ENCODE data around the gene MEGF10.

GRCh38 chr5:127429928-127430327 is 139.3 kb downstream of the MEGF10 start:
- no peak for TF ChIP-seq EP300 (IDR thresholded peaks at IDR 0.05)
- TF ChIP-seq CTCF (IDR thresholded peaks at IDR 0.05), result no peak
- TF ChIP-seq POLR2A (IDR thresholded peaks at IDR 0.05; ENCODE audit: low read depth), result no peak
- TF ChIP-seq POLR2AphosphoS5 (IDR thresholded peaks at IDR 0.05), result no peak

Measured in esophagus muscularis mucosa (tissue), 4 donors.